HFFc6 (cell line): Measurements from ENCODE around the gene NKAIN4. TPM values are rescaled to one million over a fixed set of nuclear protein-coding genes. Genes with fewer than 3 reads are reported as not detected.

Experiments
- DNase-seq: peaks from one replicate; pipeline ENCODE4 v3.0.0-alpha.2; 2018
- H3K27ac Mint-ChIP-seq: 2 replicates; pipeline ENCODE4 v1.8.0; 2020; ENCODE audit warnings: mild to moderate bottlenecking, mixed read lengths
- H3K27me3 Mint-ChIP-seq: 2 replicates; pipeline ENCODE4 v1.8.0; 2021; ENCODE audit warnings: mild to moderate bottlenecking, moderate library complexity, mixed read lengths; ENCODE audit not compliant: insufficient read depth
- H3K36me3 Mint-ChIP-seq: 2 replicates; pipeline ENCODE4 v1.8.0; 2021; ENCODE audit warnings: low read depth, mixed read lengths
- H3K4me1 Mint-ChIP-seq: 2 replicates; pipeline ENCODE4 v1.8.0; 2020; ENCODE audit warnings: low read depth, mixed read lengths
- H3K4me3 Mint-ChIP-seq: 2 replicates; pipeline ENCODE4 v1.8.0; 2020; ENCODE audit warnings: mild to moderate bottlenecking, moderate library complexity, mixed read lengths
- H3K9me3 Mint-ChIP-seq: 2 replicates; pipeline ENCODE4 v1.8.0; 2020; ENCODE audit warnings: mild to moderate bottlenecking, mixed read lengths
- total RNA-seq, 6 experiments: library from RNA; stranded (reverse); fragmentation: NEBNext Ultra II Directional; extraction: Animal tissue kit (Norgen Biotek cat#: 25700); gene quantifications; 2 replicates in 1 of 6; 3 replicates in 5 of 6; pipeline ENCODE4 v1.2.3, GENCODE V29; 2021
- TF ChIP-seq, protein P1 (sequence below): fragments of 200-600 bp; sonication (generic); IDR thresholded peaks from 2 replicates; pipeline ENCODE4 v1.5.0; 2021; ENCODE audit warnings: antibody characterized with exemption, mild to moderate bottlenecking

The NKAIN4 gene
- total RNA-seq, 6 experiments from 2014 or later: not detected

DNA sequence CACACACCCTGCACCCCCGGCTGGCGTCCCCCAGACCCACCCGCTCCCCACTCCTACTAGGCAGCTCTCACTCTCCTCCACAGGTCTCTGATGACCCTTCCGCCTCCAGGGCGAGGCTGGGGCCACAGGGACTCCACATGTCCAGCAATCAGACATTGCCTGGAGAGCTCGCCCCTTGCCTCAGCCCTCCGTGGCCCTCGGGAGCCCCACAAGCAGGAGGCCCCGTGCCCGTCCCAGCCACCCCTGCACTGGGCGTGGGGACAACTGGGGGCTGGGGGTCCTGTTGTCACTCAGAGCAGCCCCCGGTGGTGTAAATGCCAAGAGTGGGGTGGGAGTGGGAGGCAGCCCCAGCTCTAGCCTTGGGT lies 40.3 kb upstream of the NKAIN4 start:
- Mint-ChIP-seq H3K27me3 (peaks cover 30% of the 10 kb centered on the region), H3K4me1 (no peaks in the 10 kb centered on the region), H3K36me3 (no peaks in the 10 kb centered on the region), H3K9me3 (no peaks in the 10 kb centered on the region), H3K4me3 (no peak overlapping the region), H3K27ac (no peak overlapping the region)
- TF ChIP-seq, protein P1, sequence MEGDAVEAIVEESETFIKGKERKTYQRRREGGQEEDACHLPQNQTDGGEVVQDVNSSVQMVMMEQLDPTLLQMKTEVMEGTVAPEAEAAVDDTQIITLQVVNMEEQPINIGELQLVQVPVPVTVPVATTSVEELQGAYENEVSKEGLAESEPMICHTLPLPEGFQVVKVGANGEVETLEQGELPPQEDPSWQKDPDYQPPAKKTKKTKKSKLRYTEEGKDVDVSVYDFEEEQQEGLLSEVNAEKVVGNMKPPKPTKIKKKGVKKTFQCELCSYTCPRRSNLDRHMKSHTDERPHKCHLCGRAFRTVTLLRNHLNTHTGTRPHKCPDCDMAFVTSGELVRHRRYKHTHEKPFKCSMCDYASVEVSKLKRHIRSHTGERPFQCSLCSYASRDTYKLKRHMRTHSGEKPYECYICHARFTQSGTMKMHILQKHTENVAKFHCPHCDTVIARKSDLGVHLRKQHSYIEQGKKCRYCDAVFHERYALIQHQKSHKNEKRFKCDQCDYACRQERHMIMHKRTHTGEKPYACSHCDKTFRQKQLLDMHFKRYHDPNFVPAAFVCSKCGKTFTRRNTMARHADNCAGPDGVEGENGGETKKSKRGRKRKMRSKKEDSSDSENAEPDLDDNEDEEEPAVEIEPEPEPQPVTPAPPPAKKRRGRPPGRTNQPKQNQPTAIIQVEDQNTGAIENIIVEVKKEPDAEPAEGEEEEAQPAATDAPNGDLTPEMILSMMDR: no peak
- DNase-seq: no peak

DNA sequence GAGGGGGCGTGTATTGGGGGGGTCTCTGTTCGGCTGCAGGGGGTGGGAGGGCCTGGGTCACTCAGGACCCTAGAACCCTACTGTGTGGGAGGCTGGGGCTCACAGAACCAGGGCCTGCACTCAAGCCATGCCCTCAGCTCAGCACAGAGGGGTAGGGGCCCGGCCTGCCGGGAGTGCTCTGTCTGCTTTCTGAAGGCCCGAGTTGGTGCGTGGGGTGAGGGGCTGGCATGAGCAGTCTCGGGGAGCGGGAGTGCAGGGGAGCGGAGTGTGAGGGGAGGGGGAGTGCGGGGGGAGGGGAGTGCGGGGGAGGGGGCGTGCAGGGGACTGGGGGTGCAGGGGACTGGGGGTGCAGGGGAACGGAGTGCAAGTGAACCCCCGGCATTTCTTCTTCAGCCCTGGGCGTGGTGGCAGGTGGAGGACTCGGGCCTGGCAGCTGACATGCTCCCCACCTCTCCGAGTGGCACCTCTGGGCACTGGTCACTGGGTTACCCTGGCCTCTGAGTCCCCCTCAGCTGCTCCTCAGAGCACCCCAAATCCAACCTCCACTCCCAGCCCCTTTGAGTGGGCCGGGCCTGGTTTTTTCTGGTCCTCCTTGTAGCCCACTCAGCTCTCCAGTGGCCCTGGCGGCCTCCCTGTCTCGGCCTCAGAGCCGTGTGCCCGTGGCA lies 39.7 kb upstream of the NKAIN4 start:
- TF ChIP-seq, protein P1: no peak
- Mint-ChIP-seq H3K27ac (no peak overlapping the region), H3K36me3 (no peaks in the 10 kb centered on the region), H3K27me3 (peaks cover 28% of the 10 kb centered on the region), H3K4me1 (no peaks in the 10 kb centered on the region), H3K4me3 (no peak overlapping the region), H3K9me3 (no peaks in the 10 kb centered on the region)
- DNase-seq: no peak

DNA sequence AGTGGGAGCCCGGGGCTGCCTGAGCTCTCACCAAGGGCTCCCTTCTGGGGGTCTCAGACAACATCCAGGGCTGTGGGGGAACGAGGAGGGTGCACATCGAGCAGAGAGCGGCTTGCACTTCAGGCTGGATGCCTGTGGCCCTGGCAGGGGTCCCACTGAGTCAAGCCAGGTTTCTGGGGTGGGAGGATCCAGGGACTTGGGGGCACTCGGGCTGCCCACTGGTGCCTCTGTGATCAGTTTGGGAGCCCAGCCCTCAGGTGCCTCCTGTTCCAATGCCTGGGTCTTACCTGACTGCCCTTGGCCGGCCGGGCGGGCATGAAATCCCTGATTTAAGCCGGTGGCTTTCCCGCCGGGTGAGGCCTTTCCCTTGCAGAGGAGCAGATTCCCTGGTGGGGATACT lies 39.2 kb upstream of the NKAIN4 start:
- Mint-ChIP-seq H3K9me3 (no peaks in the 10 kb centered on the region), H3K4me3 (no peak overlapping the region), H3K27ac (no peak overlapping the region), H3K27me3 (peaks cover 30% of the 10 kb centered on the region), H3K4me1 (no peaks in the 10 kb centered on the region), H3K36me3 (no peaks in the 10 kb centered on the region)
- no peak for DNase-seq
- TF ChIP-seq, protein P1: no peak

DNA sequence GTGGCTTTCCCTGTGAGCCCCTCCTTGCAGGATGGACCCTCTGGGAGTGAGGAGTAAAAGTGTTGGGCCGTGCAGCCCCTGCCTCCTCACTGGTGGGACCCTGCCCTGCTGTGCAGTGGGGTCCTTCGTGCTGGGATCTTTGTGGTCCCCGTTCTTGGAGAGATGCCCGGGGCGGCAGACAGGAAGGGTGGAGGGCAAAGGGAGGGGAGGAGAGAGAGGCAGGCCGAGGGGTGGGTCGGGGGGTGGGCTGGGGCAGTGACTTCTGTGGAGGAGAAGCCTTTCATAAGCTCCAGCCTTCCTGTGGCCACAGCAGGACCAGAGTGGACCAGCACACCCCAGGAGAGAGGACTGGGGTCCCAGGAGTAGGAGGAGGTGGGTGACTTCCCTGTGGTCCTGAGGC lies 38.6 kb upstream of the NKAIN4 start, which contains the start of gene COL20A1:
TSS of gene COL20A1 (plus strand) at position 283 of the 400 bp plus-strand sequence. CDS start 1,922 bp downstream, outside the sequence.
- H3K27ac Mint-ChIP-seq: no peak within 1 kb of the TSS
- TF ChIP-seq, protein P1: no peak
- no peaks in the 10 kb centered on the region for H3K9me3 Mint-ChIP-seq
- peaks cover 30% of the 10 kb centered on the region for H3K27me3 Mint-ChIP-seq
- H3K4me1 Mint-ChIP-seq: no peaks in the 10 kb centered on the region
- H3K4me3 Mint-ChIP-seq: no peak within 1 kb of the TSS; the same call in 1 of the 2 replicates
- H3K36me3 Mint-ChIP-seq: no peaks in the 10 kb centered on the region
- DNase-seq: no peak

DNA sequence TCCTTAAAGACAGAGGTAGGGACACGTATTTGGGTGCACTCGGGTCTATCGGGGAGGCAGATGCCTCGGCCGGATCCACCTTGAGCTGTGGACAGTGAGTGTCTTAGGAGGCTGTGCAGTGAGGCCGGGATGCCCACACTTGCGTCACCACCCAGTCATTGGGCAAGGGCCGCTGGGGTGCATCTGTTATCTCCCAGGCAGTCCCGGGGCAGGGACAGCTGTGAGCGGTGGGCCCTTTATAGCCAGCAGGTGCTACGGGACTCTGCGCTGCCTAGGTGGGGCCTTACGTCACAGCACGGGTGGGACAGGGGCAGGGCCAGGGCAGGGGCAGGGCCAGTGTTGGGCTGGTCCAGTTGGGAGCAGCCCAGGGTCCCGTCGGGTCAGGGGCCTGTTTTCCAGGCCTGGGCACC lies 38.0 kb upstream of the NKAIN4 start:
- Mint-ChIP-seq H3K4me3 (no peak overlapping the region), H3K36me3 (no peaks in the 10 kb centered on the region), H3K27ac (no peak overlapping the region), H3K4me1 (no peaks in the 10 kb centered on the region), H3K9me3 (no peaks in the 10 kb centered on the region), H3K27me3 (peaks cover 30% of the 10 kb centered on the region)
- no peak for DNase-seq
- TF ChIP-seq, protein P1: no peak
